ENCODE measurements around the gene FCN1.

The FCN1 gene

GRCh38 chr9:134951461-134951860, 33.7 kb upstream of the FCN1 start:
- no peak for DNase-seq (ENCODE audit: low spot score)

- DNase-seq (ENCODE audit: low spot score), result no peak
Observed at GRCh38 chr9:134950386-134951210, 32.9 kb upstream of the FCN1 start.

GRCh38 chr9:134949681-134950385, 32.1 kb upstream of the FCN1 start:
- DNase-seq (ENCODE audit: low spot score), result no peak

- no peak for DNase-seq (ENCODE audit: low spot score)
Observed at GRCh38 chr9:134948149-134948548, 30.4 kb upstream of the FCN1 start.

- DNase-seq (ENCODE audit: low spot score), result no peak
Observed at GRCh38 chr9:134947265-134947955, 29.7 kb upstream of the FCN1 start.

- no peak for DNase-seq (ENCODE audit: low spot score)
Observed at GRCh38 chr9:134946663-134947062, 29.0 kb upstream of the FCN1 start.

GRCh38 chr9:134945509-134946275, 28.0 kb upstream of the FCN1 start:
- no peak for DNase-seq (ENCODE audit: low spot score)

- no peak for DNase-seq (ENCODE audit: low spot score)
Observed at GRCh38 chr9:134944916-134945315, 27.2 kb upstream of the FCN1 start.

- peak; percentile 81 for DNase-seq (ENCODE audit: low spot score)
Observed at GRCh38 chr9:134944351-134944802, 26.7 kb upstream of the FCN1 start.

GRCh38 chr9:134943836-134944235, 26.1 kb upstream of the FCN1 start:
- no peak for DNase-seq (ENCODE audit: low spot score)

GRCh38 chr9:134943411-134943810, 25.7 kb upstream of the FCN1 start:
- DNase-seq (ENCODE audit: low spot score), result no peak

- DNase-seq (ENCODE audit: low spot score), result no peak
Observed at GRCh38 chr9:134942788-134943184, 25.1 kb upstream of the FCN1 start.

GRCh38 chr9:134942011-134942787, 24.5 kb upstream of the FCN1 start:
- no peak for DNase-seq (ENCODE audit: low spot score)

- no peak for DNase-seq (ENCODE audit: low spot score)
Observed at GRCh38 chr9:134940236-134941208, 22.8 kb upstream of the FCN1 start.

GRCh38 chr9:134939836-134940235, 22.1 kb upstream of the FCN1 start:
- DNase-seq (ENCODE audit: low spot score), result no peak

- DNase-seq (ENCODE audit: low spot score), result no peak
Observed at GRCh38 chr9:134939080-134939733, 21.5 kb upstream of the FCN1 start.

- no peak for DNase-seq (ENCODE audit: low spot score)
Observed at GRCh38 chr9:134938346-134939079, 20.8 kb upstream of the FCN1 start.

GRCh38 chr9:134937566-134938345, 20.0 kb upstream of the FCN1 start:
- DNase-seq (ENCODE audit: low spot score), result no peak
